Fibroblast of pulmonary artery (primary cell): Measurements from ENCODE around the gene CAPN10.

Experiments
- DNase-seq: peaks from one replicate; pipeline ENCODE4 v3.0.0-alpha.2; 2010; ENCODE audit warnings: low read depth
- H3K4me3 ChIP-seq: replicated peaks from 2 replicates; pipeline ENCODE4 v1.5.1; 2011; ENCODE audit warnings: low read depth, mild to moderate bottlenecking, control low read depth, low read length, moderate library complexity
- CTCF ChIP-seq: IDR thresholded peaks from 2 replicates; pipeline ENCODE4 v1.5.1; 2011; ENCODE audit warnings: mild to moderate bottlenecking, control low read depth, low read length, inconsistent platforms; ENCODE audit errors: missing control alignments

Gene CAPN10

GRCh38 chr2:240601831-240602160 is 15.3 kb downstream of the CAPN10 start:
- no peak for TF ChIP-seq CTCF
- DNase-seq: no peak
- H3K4me3 ChIP-seq: no peak overlapping the region

- DNase-seq: no peak
- H3K4me3 ChIP-seq: no peak overlapping the region
- no peak for TF ChIP-seq CTCF
Observed at GRCh38 chr2:240602266-240603050, 15.9 kb downstream of the CAPN10 start.

- TF ChIP-seq CTCF: no peak
- H3K4me3 ChIP-seq: no peak overlapping the region
- DNase-seq: no peak
Observed at GRCh38 chr2:240603081-240603835, 16.7 kb downstream of the CAPN10 start.

GRCh38 chr2:240603846-240604245 is 17.3 kb downstream of the CAPN10 start:
- DNase-seq: no peak

GRCh38 chr2:240604291-240604938 is 17.9 kb downstream of the CAPN10 start:
- no peak overlapping the region for H3K4me3 ChIP-seq
- DNase-seq: peak; percentile 71
- TF ChIP-seq CTCF: peak; percentile 60

More at GRCh38 chr2:240603846-240604245, 17.3 kb downstream of the CAPN10 start:
- no peak overlapping the region for H3K4me3 ChIP-seq
- no peak for TF ChIP-seq CTCF

- DNase-seq: no peak
- H3K4me3 ChIP-seq: no peak overlapping the region
- TF ChIP-seq CTCF: no peak
Observed at GRCh38 chr2:240604939-240605716, 18.6 kb downstream of the CAPN10 start.
